ENCODE measurements around the gene ZNF786.

DNA sequence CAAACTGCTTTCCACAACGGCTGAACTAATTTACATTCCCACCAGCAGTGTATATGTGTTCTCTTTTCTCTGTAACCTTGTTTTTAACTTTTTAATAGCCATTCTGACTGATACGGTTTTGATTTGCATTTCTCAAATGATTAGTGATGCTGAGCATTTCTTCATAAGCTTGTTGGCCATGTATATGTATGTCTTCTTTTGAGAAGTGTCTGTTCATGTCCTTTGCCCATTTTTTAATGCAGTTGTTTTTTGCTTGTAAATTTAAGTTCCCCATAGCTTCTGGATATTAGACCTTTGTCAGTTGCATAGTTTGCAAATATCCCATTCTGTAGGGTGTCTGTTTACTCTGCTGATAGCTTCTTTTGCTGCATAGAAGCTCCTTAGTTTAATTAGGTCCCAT, 6.1 kb downstream of the ZNF786 start:
- TF ChIP-seq, protein P1, sequence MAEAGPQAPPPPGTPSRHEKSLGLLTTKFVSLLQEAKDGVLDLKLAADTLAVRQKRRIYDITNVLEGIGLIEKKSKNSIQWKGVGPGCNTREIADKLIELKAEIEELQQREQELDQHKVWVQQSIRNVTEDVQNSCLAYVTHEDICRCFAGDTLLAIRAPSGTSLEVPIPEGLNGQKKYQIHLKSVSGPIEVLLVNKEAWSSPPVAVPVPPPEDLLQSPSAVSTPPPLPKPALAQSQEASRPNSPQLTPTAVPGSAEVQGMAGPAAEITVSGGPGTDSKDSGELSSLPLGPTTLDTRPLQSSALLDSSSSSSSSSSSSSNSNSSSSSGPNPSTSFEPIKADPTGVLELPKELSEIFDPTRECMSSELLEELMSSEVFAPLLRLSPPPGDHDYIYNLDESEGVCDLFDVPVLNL (IDR thresholded peaks at IDR 0.05; ENCODE audit: low read depth, low read length), result no peak
- TF ChIP-seq EZH2 (IDR thresholded peaks at IDR 0.05; ENCODE audit: borderline replicate concordance, control insufficient read depth, low read depth, low read length) (no peak), BHLHE40 (IDR thresholded peaks at IDR 0.05; ENCODE audit: borderline replicate concordance in 1 of 2, low read depth in 2 of 2, low read length in 1 of 2) (no peak), BACH1 (IDR thresholded peaks at IDR 0.05; ENCODE audit: borderline replicate concordance) (no peak), ZNF24 (IDR thresholded peaks at IDR 0.05) (no peak), SMAD5 (IDR thresholded peaks at IDR 0.05; ENCODE audit: low read depth) (no peak), NRF1 (conservative IDR thresholded peaks at IDR 0.05; ENCODE audit: low read depth, low read length) (no peak), MXI1 (IDR thresholded peaks at IDR 0.05; ENCODE audit: low read depth, low read length) (no peak), CEBPB (IDR thresholded peaks at IDR 0.05; ENCODE audit: borderline replicate concordance in 1 of 2, low read depth in 2 of 2, low read length in 2 of 2) (no peak)
- TF ChIP-seq, protein P2, sequence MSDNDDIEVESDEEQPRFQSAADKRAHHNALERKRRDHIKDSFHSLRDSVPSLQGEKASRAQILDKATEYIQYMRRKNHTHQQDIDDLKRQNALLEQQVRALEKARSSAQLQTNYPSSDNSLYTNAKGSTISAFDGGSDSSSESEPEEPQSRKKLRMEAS (IDR thresholded peaks at IDR 0.05; ENCODE audit: low read depth, low read length), result no peak
- TF ChIP-seq, protein P3, sequence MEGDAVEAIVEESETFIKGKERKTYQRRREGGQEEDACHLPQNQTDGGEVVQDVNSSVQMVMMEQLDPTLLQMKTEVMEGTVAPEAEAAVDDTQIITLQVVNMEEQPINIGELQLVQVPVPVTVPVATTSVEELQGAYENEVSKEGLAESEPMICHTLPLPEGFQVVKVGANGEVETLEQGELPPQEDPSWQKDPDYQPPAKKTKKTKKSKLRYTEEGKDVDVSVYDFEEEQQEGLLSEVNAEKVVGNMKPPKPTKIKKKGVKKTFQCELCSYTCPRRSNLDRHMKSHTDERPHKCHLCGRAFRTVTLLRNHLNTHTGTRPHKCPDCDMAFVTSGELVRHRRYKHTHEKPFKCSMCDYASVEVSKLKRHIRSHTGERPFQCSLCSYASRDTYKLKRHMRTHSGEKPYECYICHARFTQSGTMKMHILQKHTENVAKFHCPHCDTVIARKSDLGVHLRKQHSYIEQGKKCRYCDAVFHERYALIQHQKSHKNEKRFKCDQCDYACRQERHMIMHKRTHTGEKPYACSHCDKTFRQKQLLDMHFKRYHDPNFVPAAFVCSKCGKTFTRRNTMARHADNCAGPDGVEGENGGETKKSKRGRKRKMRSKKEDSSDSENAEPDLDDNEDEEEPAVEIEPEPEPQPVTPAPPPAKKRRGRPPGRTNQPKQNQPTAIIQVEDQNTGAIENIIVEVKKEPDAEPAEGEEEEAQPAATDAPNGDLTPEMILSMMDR (IDR thresholded peaks at IDR 0.05 in 2 of 3, conservative IDR thresholded peaks at IDR 0.05 in 1 of 3; ENCODE audit: control insufficient read depth in 2 of 3, extremely low read depth in 1 of 3, insufficient read depth in 1 of 3, low read depth in 3 of 3, low read length in 3 of 3), result no peak
